Spinal cord (tissue), 10 donors: Measurements from ENCODE around the gene KLHL29. TPM values are rescaled to one million over a fixed set of nuclear protein-coding genes. Genes with fewer than 3 reads are reported as not detected.

Experiments used
- DNase-seq, 6 donors: peaks; one replicate each; pipeline versions ENCODE4 v3.0.0 to v3.0.0-alpha.2; 2013 to 2015; ENCODE audit warnings: low spot score in 6 of 6, low read depth in 4 of 6
- H3K27ac ChIP-seq: one replicate; pipeline ENCODE4 v1.5.1; 2013; ENCODE audit warnings: low read depth, low read length, control low read depth
- H3K27me3 ChIP-seq: one replicate; pipeline ENCODE4 v1.6.1; 2013; ENCODE audit warnings: low read length; ENCODE audit not compliant: control insufficient read depth, insufficient read depth
- H3K36me3 ChIP-seq: one replicate; pipeline ENCODE4 v1.6.1; 2013; ENCODE audit warnings: low read length; ENCODE audit not compliant: control insufficient read depth, insufficient read depth
- H3K4me1 ChIP-seq: one replicate; pipeline ENCODE4 v1.6.1; 2013; ENCODE audit warnings: low read length; ENCODE audit not compliant: control insufficient read depth, insufficient read depth
- H3K4me3 ChIP-seq: one replicate; pipeline ENCODE4 v1.5.1; 2013; ENCODE audit warnings: low read depth, low read length, control low read depth
- H3K9me3 ChIP-seq: one replicate; pipeline ENCODE4 v1.6.1; 2013; ENCODE audit warnings: low read length; ENCODE audit not compliant: control insufficient read depth, insufficient read depth
- WGBS: methylation state at CpG from one replicate; pipeline ENCODE4 v1.1.5; 2013; ENCODE audit warnings: missing lambda C conversion rate; ENCODE audit not compliant: insufficient coverage; 5-methylcytosine and 5-hydroxymethylcytosine counted together
- polyA plus RNA-seq, 2 donors: library from polyadenylated mRNA; unstranded; fragments of 120-200 nt; gene quantifications; one replicate each; pipeline ENCODE4 v1.2.1, GENCODE V29; 2013; ENCODE audit not compliant: insufficient read length in 2 of 2
- total RNA-seq, 2 donors: library from RNA; depleted of rRNA in 1 of 2; stranded (reverse); fragments of 120-200 nt in 1 of 2; fragments of >200 nt in 1 of 2; gene quantifications; one replicate each; pipeline versions ENCODE4 v1.2.3 to v1.2.4, GENCODE V29; 2013 to 2014
- donor health status: healthy.

KLHL29 gene
- total and polyA plus RNA-seq, 4 donors, result 8.7 to 19.4 (median 14.0) TPM

DNA sequence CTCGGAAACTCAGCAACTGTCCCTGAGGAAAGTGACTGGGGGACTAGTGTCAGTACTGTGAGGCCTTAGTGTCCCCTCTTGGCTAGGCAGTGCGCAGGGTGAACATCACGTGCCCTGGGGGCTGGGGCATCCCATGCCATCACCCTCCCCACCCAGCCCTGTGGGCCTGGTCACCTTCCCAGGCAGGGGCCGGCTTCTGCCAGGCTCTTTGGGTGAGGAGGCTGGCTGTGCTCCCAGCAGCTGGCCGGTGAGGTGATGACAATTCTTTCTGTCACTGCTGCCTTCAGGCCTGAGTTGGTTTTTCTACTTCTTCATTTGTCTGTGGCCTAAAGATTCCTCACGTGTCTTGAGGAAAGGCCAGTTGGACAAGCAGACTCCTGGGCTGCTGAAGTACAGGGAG is 180.8 kb downstream of the KLHL29 start:
- H3K9me3 ChIP-seq, result no peaks in the 10 kb centered on the region
- DNase-seq, result no peak
- no peak overlapping the region for H3K27ac ChIP-seq
- 67% methylated on average over 4 of the region's 6 CpGs for WGBS
- peaks cover 21% of the 10 kb centered on the region for H3K36me3 ChIP-seq
- H3K27me3 ChIP-seq, result no peaks in the 10 kb centered on the region
- peaks cover 58% of the 10 kb centered on the region for H3K4me1 ChIP-seq
- H3K4me3 ChIP-seq, result no peak overlapping the region

DNA sequence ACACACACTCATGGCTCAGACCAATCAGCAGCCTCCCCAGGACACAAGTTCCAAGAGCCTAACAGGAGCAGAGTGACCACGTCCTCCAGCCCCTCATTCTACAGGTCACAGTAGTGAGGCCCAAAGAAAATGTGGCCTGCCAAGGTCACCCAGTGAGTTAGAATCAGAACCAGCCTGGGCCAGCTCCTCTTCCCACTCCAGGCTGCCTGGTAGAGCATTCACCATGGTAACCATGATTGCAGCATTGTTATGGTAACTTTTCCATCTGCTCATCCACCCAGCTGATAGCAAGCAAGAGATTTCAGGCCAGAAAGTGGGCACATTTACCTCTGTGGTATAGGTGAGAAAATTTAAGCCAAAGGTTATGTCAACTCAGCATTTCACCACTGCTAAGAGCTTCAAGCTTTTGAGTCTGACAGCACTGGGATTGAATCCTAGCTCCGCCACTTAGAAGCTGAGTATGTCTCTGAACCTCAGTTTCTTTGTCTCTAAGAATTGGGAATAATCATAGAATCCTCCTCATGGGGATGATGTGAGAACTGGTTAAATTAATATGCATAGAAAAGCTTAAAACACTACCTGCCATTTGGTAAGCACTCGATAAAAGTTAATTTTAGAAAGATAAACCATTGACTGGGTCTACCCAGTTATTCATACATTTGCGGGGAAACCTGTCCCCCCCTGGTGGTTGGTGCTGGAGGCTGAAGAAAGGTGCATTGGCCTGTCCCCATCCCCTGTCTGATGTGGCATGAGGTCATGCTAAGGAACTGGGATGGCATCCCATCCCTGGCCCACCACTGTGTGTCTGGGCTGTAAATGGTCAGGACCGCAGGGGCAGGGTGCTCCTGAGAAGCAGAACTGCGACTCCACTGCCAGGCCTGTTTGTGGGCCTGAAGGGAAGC is 181.5 kb downstream of the KLHL29 start:
- Histone ChIP-seq H3K36me3 (peaks cover 21% of the 10 kb centered on the region), H3K27me3 (no peaks in the 10 kb centered on the region), H3K4me1 (peaks cover 56% of the 10 kb centered on the region), H3K9me3 (no peaks in the 10 kb centered on the region), H3K4me3 (no peak overlapping the region), H3K27ac (no peak overlapping the region)
- WGBS, result 76% methylated on average over 4 of the region's 6 CpGs
- peak in 1 of 6 donors; percentile 50 for DNase-seq

DNA sequence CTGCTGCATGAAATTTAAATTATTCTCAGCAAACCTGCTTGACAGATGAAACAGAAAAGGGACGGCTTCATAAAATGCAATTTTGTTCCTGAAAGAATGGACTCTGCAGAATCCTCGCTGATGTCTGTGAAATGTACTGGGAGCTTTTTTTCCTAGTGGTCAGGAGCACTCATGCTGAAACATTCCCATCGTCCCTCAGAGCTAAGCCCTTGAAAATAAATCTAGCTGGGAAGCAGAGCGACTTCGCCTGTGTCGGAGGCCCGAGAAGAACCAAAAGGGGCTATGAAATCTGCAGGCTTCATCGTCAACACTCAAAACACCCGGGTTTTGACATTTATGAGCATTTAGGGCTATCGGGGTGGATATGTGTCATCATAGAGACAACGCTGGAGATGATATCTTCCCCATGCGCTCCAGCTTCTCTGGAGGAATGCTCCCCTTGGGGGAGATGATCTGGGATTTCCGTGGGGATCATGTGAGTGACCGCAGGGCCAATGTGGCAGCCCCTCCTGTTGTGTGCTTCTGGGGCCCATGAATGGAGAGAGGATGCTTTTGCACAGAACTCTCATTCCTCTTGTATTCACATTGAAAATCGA is 182.3 kb downstream of the KLHL29 start:
- no peaks in the 10 kb centered on the region for H3K9me3 ChIP-seq
- peak in 1 of 6 donors; percentile 75 for DNase-seq
- no peak overlapping the region for H3K4me3 ChIP-seq
- H3K36me3 ChIP-seq, result peaks cover 18% of the 10 kb centered on the region
- WGBS, result 68% methylated on average over 13 of the region's 15 CpGs
- H3K4me1 ChIP-seq, result peaks cover 55% of the 10 kb centered on the region
- H3K27ac ChIP-seq, result no peak overlapping the region
- no peaks in the 10 kb centered on the region for H3K27me3 ChIP-seq

GRCh38 chr2:23568211-23568610 is 183.2 kb downstream of the KLHL29 start:
- H3K36me3 ChIP-seq, result peaks cover 9% of the 10 kb centered on the region
- no peak for DNase-seq
- H3K4me3 ChIP-seq, result no peak overlapping the region
- 95% methylated on average over 2 of the region's 2 CpGs for WGBS
- H3K4me1 ChIP-seq, result peaks cover 51% of the 10 kb centered on the region
- no peak overlapping the region for H3K27ac ChIP-seq
- H3K27me3 ChIP-seq, result no peaks in the 10 kb centered on the region
- H3K9me3 ChIP-seq, result no peaks in the 10 kb centered on the region

DNA sequence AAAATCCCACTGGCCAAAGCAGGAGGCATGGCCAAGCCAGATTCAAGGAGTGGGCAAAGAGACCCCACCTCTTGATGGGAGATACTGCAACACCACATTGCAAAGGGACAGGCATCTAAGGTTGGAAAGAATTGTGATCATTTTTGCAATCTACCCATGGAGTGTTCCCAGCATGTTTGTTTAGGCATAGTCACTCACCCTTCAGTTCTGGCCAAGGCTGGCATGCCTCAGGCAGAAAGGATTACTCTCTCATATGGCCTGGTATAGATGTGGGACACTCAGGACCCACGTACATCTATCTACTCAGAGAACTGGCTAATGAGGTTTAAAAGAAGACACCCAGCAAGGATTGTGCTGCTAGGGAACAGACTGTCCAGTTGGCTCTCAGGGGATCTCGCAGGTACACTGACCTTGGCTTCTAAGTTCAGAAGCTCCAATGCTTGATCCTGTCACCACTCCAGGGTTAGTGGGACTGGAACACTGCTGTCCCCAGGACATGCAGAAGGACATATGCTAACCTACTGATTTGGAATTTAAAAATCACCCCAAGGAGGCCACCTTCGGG is 183.7 kb downstream of the KLHL29 start:
- Histone ChIP-seq H3K4me3 (no peak overlapping the region), H3K9me3 (no peaks in the 10 kb centered on the region), H3K27me3 (no peaks in the 10 kb centered on the region), H3K36me3 (peaks cover 4% of the 10 kb centered on the region), H3K27ac (no peak overlapping the region), H3K4me1 (peaks cover 46% of the 10 kb centered on the region)
- WGBS, result 87% methylated on average over 2 of the region's 3 CpGs
- no peak for DNase-seq

GRCh38 chr2:23569761-23570365 is 184.9 kb downstream of the KLHL29 start:
- H3K4me3 ChIP-seq, result no peak overlapping the region
- no peak overlapping the region for H3K27ac ChIP-seq
- DNase-seq, result peak in 1 of 6 donors; percentile 53
- no peaks in the 10 kb centered on the region for H3K27me3 ChIP-seq
- H3K9me3 ChIP-seq, result no peaks in the 10 kb centered on the region
- H3K36me3 ChIP-seq, result no peaks in the 10 kb centered on the region
- peaks cover 41% of the 10 kb centered on the region for H3K4me1 ChIP-seq
- 54% methylated on average over 7 of the region's 12 CpGs for WGBS

DNA sequence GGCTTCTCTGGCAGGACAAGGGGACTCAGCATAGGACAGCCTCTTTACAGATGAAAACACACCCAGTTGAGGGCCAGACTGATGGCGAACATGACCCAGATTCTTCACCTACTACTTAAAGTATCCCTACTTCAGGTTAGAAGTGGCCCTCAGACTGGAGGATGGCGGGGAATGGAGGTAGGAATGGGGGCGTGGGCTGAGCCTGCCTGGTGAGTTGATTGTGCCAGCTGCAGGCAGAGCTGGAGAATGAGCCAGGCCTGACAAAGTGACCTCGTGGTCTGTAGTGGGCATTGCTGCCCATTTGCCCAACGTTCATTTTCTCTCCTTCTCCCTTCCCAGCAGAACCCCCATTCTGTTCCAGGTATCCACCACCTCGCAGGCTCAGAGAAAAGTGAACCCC is 186.1 kb downstream of the KLHL29 start:
- Histone ChIP-seq H3K27ac (no peak overlapping the region), H3K36me3 (no peaks in the 10 kb centered on the region), H3K4me3 (no peak overlapping the region), H3K27me3 (no peaks in the 10 kb centered on the region), H3K9me3 (no peaks in the 10 kb centered on the region), H3K4me1 (peaks cover 40% of the 10 kb centered on the region)
- 100% methylated on average over 2 of the region's 6 CpGs for WGBS
- DNase-seq, result no peak

DNA sequence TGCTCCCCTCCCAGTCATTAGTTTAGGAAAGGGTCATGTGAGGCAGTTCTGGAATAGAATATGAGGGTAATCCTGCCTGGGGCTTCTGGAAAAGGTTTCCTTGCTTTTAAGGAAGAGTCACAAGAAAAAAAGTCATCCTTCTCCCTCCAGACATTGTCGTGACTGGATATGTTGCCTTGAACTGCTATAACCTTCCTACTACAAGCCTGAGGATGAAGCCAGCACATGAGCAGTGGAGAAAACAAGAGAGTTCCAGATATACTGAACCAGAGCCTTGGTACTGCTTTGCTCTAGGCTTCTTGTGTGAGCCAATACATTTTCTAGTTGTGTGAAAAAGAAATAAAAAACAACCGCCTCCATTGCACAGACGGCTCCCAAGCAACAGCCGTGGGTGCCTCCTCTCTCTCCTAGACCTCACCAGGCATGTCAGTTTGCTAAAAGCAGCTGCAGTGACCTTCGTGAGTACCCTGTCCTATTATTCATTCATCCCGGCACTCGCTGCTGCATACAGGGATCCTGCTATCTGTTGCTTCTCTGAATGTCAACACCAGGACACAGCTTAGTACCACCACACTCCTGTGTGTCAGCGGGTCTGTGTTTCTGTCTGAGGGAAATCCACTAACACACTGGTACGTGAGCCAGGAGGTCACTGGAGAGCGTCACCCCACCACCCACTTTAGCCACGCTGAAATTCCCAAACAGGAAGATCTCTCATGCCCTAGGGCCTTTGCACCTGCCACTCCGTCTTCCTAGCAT is 186.7 kb downstream of the KLHL29 start:
- 69% methylated on average over 10 of the region's 12 CpGs for WGBS
- Histone ChIP-seq H3K27ac (no peak overlapping the region), H3K36me3 (no peaks in the 10 kb centered on the region), H3K9me3 (no peaks in the 10 kb centered on the region), H3K4me3 (no peak overlapping the region), H3K27me3 (no peaks in the 10 kb centered on the region), H3K4me1 (peaks cover 36% of the 10 kb centered on the region)
- DNase-seq, result no peak
